ENCODE data around the gene MTERF1.

- no peak for TF ChIP-seq CTCF (IDR thresholded peaks at IDR 0.05; ENCODE audit: low read length)
- TF ChIP-seq EZH2 (optimal IDR thresholded peaks at IDR 0.05; ENCODE audit: low read depth, low read length), result no peak
- no peak for TF ChIP-seq EZH2phosphoT487 (IDR thresholded peaks at IDR 0.05; ENCODE audit: low read length)
Observed at GRCh38 chr7:91912494-91912893, 32.0 kb upstream of the MTERF1 start.

Data from MM.1S (cell line).